SKM-1 treated with dmso at 0.1 percent for 144 hours (cell line): ENCODE data around the gene GRIPAP1.

ENCODE experiments used
- DNase-seq: peaks from one replicate; lab custom pipeline; 2025; ENCODE audit not compliant: unreplicated experiment; lab: John Stamatoyannopoulos, UW

GRIPAP1 gene

GRCh38 chrX:48927736-48928382 lies 74.2 kb downstream of the GRIPAP1 start:
- no peak for DNase-seq

DNA sequence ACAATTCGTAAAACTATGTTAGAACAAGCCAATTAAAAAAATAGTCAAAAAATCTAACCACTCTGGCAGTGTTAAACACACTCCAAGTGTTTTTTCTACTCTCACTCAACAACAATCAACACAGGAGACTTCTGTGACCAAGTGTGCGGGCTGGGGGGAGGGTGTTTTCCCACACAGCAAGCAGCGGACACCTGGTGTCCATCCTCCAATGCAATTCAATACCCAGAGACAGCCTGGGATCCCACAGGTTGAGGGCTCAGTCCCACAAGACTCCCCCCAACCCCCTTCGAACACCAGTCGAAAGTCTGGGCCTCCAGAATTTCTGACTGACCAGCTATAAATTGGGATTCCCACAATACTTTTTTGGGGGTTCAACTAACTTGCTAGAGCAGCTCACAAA lies 74.9 kb downstream of the GRIPAP1 start:
- no peak for DNase-seq

GRCh38 chrX:48924270-48924669 lies 77.8 kb downstream of the GRIPAP1 start:
- DNase-seq, result no peak

DNA sequence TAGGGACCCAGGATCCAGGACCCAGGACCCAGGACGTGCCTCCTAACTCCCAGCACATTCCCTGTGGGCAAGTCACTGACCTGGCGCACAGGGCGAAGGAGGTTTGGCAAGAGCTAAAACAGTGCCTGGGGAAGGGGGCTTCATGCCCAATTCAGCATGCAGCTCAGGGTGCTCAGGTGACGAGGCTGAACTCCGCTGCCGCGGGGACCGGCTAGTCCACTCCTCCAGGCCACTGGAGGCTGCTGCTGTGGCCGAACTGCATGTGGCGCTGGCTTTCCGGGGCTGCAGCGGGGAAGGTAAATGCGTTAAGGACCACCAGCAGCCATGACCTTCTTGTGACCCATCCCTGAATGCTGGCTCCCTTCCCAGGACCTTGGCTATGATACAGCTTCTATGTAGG lies 78.3 kb downstream of the GRIPAP1 start:
- DNase-seq, result no peak
